Measurements from ENCODE around the gene FOXO3. TPM values are rescaled to one million over a fixed set of nuclear protein-coding genes. Genes with fewer than 3 reads are reported as not detected.

The FOXO3 gene
- total RNA-seq, 3 donors from 2014 or later (not counting 1 experiment from before 2014, with no cell fraction given), result 43.1 to 70.4 (median 51.3) TPM

- TF ChIP-seq, protein P1, sequence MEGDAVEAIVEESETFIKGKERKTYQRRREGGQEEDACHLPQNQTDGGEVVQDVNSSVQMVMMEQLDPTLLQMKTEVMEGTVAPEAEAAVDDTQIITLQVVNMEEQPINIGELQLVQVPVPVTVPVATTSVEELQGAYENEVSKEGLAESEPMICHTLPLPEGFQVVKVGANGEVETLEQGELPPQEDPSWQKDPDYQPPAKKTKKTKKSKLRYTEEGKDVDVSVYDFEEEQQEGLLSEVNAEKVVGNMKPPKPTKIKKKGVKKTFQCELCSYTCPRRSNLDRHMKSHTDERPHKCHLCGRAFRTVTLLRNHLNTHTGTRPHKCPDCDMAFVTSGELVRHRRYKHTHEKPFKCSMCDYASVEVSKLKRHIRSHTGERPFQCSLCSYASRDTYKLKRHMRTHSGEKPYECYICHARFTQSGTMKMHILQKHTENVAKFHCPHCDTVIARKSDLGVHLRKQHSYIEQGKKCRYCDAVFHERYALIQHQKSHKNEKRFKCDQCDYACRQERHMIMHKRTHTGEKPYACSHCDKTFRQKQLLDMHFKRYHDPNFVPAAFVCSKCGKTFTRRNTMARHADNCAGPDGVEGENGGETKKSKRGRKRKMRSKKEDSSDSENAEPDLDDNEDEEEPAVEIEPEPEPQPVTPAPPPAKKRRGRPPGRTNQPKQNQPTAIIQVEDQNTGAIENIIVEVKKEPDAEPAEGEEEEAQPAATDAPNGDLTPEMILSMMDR (IDR thresholded peaks at IDR 0.05), result no peak
- no peak overlapping the region for H3K4me3 ChIP-seq (ENCODE audit: low read length)
- no peak overlapping the region for H3K4me3 Mint-ChIP-seq
- peaks cover 76 to 82% of the 10 kb centered on the region in 2 donors for H3K4me1 Mint-ChIP-seq
- no peak overlapping the region for H3K27ac ChIP-seq (ENCODE audit: low read length)
- 100% methylated on average over 3 of the region's 5 CpGs for WGBS (ENCODE audit: insufficient coverage)
- H3K27me3 Mint-ChIP-seq (ENCODE audit: low read depth in 2 of 2), result no peaks in the 10 kb centered on the region
- no peaks in the 10 kb centered on the region for H3K9me3 ChIP-seq (ENCODE audit: control insufficient read depth, insufficient read depth, low read length)
- H3K4me1 ChIP-seq (ENCODE audit: control insufficient read depth, insufficient read depth, low read length), result peaks cover 22% of the 10 kb centered on the region
- no peak for DNase-seq
- intact Hi-C loops (cut with micrococcal nuclease), result no loop called here
- H3K27ac Mint-ChIP-seq, result no peak overlapping the region
- no peaks in the 10 kb centered on the region for H3K27me3 ChIP-seq (ENCODE audit: control insufficient read depth, insufficient read depth, low read length)
- no peak for ATAC-seq
- H3K9me3 Mint-ChIP-seq, result no peaks in the 10 kb centered on the region
- H3K36me3 Mint-ChIP-seq, result no peaks in the 10 kb centered on the region
- no peaks in the 10 kb centered on the region for H3K36me3 ChIP-seq (ENCODE audit: control insufficient read depth, insufficient read depth, low read length)
These were observed 93.9 kb downstream of the FOXO3 start for GRCh38 chr6:108654465-108655106.

- H3K27ac ChIP-seq (ENCODE audit: low read length), result no peak overlapping the region
- WGBS (ENCODE audit: insufficient coverage), result 95% methylated on average over 10 of the region's 12 CpGs
- no peaks in the 10 kb centered on the region for H3K9me3 ChIP-seq (ENCODE audit: control insufficient read depth, insufficient read depth, low read length)
- peaks cover 20% of the 10 kb centered on the region for H3K4me1 ChIP-seq (ENCODE audit: control insufficient read depth, insufficient read depth, low read length)
- Mint-ChIP-seq H3K27ac (no peak overlapping the region), H3K4me3 (no peak overlapping the region), H3K9me3 (no peaks in the 10 kb centered on the region), H3K36me3 (no peaks in the 10 kb centered on the region), H3K27me3 (ENCODE audit: low read depth in 2 of 2) (no peaks in the 10 kb centered on the region), H3K4me1 (peaks cover 69 to 72% of the 10 kb centered on the region in 2 donors)
- ATAC-seq, result no peak
- H3K27me3 ChIP-seq (ENCODE audit: control insufficient read depth, insufficient read depth, low read length), result no peaks in the 10 kb centered on the region
- no peaks in the 10 kb centered on the region for H3K36me3 ChIP-seq (ENCODE audit: control insufficient read depth, insufficient read depth, low read length)
- TF ChIP-seq, protein P1 (IDR thresholded peaks at IDR 0.05), result no peak
- no peak for DNase-seq
- H3K4me3 ChIP-seq (ENCODE audit: low read length), result no peak overlapping the region
- intact Hi-C loops (cut with micrococcal nuclease), result no loop called here
These were observed 95.3 kb downstream of the FOXO3 start for GRCh38 chr6:108655806-108656651.

DNA sequence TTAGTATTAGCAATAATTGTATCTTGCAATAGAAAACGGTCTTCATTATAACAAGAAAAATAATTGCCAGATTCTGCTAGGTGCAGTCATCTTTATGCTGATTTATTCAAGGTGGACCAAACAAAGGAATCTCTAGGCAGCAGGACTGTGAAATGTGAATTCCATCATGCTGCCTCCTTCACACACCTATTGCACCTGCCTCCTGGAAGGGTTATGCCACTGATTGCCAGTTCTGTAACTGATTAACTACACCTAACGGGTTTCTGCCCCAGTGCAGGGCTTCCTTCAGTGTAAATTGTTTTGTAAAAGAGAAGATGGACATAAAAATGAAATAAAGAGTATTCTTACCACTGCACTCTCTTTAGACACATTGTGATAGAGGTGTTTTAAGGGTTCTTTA lies 96.1 kb downstream of the FOXO3 start:
- H3K4me1 ChIP-seq (ENCODE audit: control insufficient read depth, insufficient read depth, low read length), result peaks cover 18% of the 10 kb centered on the region
- Mint-ChIP-seq H3K27ac (no peak overlapping the region), H3K4me1 (peaks cover 67 to 70% of the 10 kb centered on the region in 2 donors), H3K9me3 (no peaks in the 10 kb centered on the region), H3K27me3 (ENCODE audit: low read depth in 2 of 2) (no peaks in the 10 kb centered on the region), H3K4me3 (no peak overlapping the region), H3K36me3 (no peaks in the 10 kb centered on the region)
- TF ChIP-seq, protein P1 (IDR thresholded peaks at IDR 0.05), result no peak
- H3K27me3 ChIP-seq (ENCODE audit: control insufficient read depth, insufficient read depth, low read length), result no peaks in the 10 kb centered on the region
- H3K27ac ChIP-seq (ENCODE audit: low read length), result no peak overlapping the region
- no peaks in the 10 kb centered on the region for H3K9me3 ChIP-seq (ENCODE audit: control insufficient read depth, insufficient read depth, low read length)
- intact Hi-C loops (cut with micrococcal nuclease), result no loop called here
- 92% methylated on average over 1 of the region's 2 CpGs for WGBS (ENCODE audit: insufficient coverage)
- ATAC-seq (no peak), DNase-seq (no peak)
- no peak overlapping the region for H3K4me3 ChIP-seq (ENCODE audit: low read length)
- H3K36me3 ChIP-seq (ENCODE audit: control insufficient read depth, insufficient read depth, low read length), result no peaks in the 10 kb centered on the region
